ENCODE measurements around the gene UGT1A1.

DNA sequence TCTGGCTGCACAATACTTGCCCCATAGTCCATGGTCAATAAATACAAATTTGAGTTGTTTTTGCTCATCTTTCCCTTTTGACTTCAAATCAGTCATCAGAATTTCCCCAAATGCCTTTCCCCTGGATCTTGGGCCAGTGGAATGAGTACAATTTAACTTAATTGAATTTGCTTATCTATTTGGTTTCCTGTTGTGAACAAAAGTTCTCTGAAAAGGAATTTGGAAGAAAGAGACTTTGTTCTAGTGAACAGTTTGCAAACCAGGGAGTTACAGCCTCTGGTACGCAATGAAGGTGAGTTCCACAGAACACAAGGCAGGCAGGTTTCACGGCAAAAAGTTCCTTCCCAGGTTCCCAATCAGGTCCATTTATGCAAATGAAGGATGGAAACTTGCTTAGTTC is 1.2 kb upstream of the UGT1A1 start:
- TF ChIP-seq CTCF (IDR thresholded peaks at IDR 0.05) = no peak
- TF ChIP-seq POLR2AphosphoS5 (IDR thresholded peaks at IDR 0.05) = no peak
- TF ChIP-seq POLR2A (IDR thresholded peaks at IDR 0.05) = no peak

All from prostate gland (tissue), 2 donors.